Stomach (tissue), 9 donors: ENCODE measurements around the gene IARS2. TPM values are rescaled to one million over a fixed set of nuclear protein-coding genes. Genes with fewer than 3 reads are reported as not detected.
A peak's percentile ranks its signal among the peaks of the same experiment; 100 is the strongest.

ENCODE experiments used
- DNase-seq, 2 donors: peaks; one replicate each; pipeline versions ENCODE4 v3.0.0 to v3.0.0-alpha.2; 2013 to 2019
- H3K27ac ChIP-seq, 5 donors: fragments of 200-600 bp in 4 of 5; sonication (generic) in 4 of 5; one replicate each; pipeline ENCODE4 v1.5.1; 2013 to 2019; ENCODE audit warnings: mild to moderate bottlenecking in 1 of 5, moderate library complexity in 1 of 5
- H3K27me3 ChIP-seq, 3 donors: fragments of 200-600 bp; sonication (generic); one replicate each; pipeline ENCODE4 v1.5.1; 2017 to 2019; ENCODE audit warnings: mixed run types in 1 of 3
- H3K36me3 ChIP-seq, 4 donors: fragments of 200-600 bp; sonication (generic); 1 replicate in 3 of 4; 2 replicates in 1 of 4; pipeline ENCODE4 v1.5.1; 2016 to 2019
- H3K4me1 ChIP-seq, 4 donors: fragments of 200-600 bp; sonication (generic); one replicate each; pipeline ENCODE4 v1.5.1; 2016 to 2019
- H3K4me3 ChIP-seq, 4 donors: fragments of 200-600 bp; sonication (generic) in 3 of 4; one replicate each; pipeline ENCODE4 v1.5.1; 2016 to 2019; ENCODE audit warnings: mild to moderate bottlenecking in 1 of 4
- H3K9me3 ChIP-seq, 4 donors: fragments of 200-600 bp; sonication (generic); one replicate each; pipeline ENCODE4 v1.5.1; 2016 to 2019
- EP300 ChIP-seq: sonication (generic); formaldehyde crosslinking; IDR thresholded peaks from one replicate; pipeline ENCODE4 v1.6.1; 2017; ENCODE audit warnings: antibody characterized with exemption
- POLR2A ChIP-seq, 4 donors: fragments of 450-650 bp; IDR thresholded peaks; one replicate each; pipeline ENCODE4 v1.6.1; 2016; ENCODE audit warnings: antibody characterized with exemption in 4 of 4, control low read depth in 2 of 4, mild to moderate bottlenecking in 1 of 4, moderate library complexity in 1 of 4
- POLR2AphosphoS5 ChIP-seq, 3 donors: sonication (generic); formaldehyde crosslinking; IDR thresholded peaks; one replicate each; pipeline ENCODE4 v1.6.1; 2016; ENCODE audit warnings: antibody characterized with exemption in 3 of 3
- WGBS, 5 donors: extraction: QIAGEN DNeasy Blood & Tissue Kit in 3 of 5; methylation state at CpG; one replicate each; pipeline versions ENCODE4 v1.1.5 to v1.1.7; 2013 to 2018; 5-methylcytosine and 5-hydroxymethylcytosine counted together
- intact Hi-C: fragments of 100-400 bp; cut with DNase I; formaldehyde crosslinking; loops from one replicate; pipeline ENCODE4 v1.15.1; 2023; ENCODE audit warnings: low total_unique reads
- polyA plus RNA-seq, 3 donors: library from polyadenylated mRNA; stranded (reverse); fragments of 200-250 nt; gene quantifications; one replicate each; pipeline ENCODE4 v1.2.3, GENCODE V29; 2013
- total RNA-seq, 5 donors: library from RNA; depleted of rRNA; stranded (reverse); fragments of >200 nt; gene quantifications; one replicate each; pipeline versions ENCODE4 v1.1.0 to v1.2.3, GENCODE V29; 2014 to 2016
- TF ChIP-seq, protein P1 (sequence below), 7 experiments: fragments of 450-650 bp in 4 of 7; fragments of 200-600 bp in 3 of 7; sonication (generic) in 3 of 7; IDR thresholded peaks; one replicate each; pipeline ENCODE4 v1.5.1; 2016 to 2019; ENCODE audit warnings: antibody characterized with exemption in 7 of 7, control low read depth in 2 of 7, mild to moderate bottlenecking in 1 of 7
- donor health status: healthy with polysubstance abuse.
- donor health status: Bipolar disorder and iron deficiency.
- donor health status: healthy.

Gene IARS2
- total and polyA plus RNA-seq, 8 donors = 11.0 to 132 (median 35.3) TPM

DNA sequence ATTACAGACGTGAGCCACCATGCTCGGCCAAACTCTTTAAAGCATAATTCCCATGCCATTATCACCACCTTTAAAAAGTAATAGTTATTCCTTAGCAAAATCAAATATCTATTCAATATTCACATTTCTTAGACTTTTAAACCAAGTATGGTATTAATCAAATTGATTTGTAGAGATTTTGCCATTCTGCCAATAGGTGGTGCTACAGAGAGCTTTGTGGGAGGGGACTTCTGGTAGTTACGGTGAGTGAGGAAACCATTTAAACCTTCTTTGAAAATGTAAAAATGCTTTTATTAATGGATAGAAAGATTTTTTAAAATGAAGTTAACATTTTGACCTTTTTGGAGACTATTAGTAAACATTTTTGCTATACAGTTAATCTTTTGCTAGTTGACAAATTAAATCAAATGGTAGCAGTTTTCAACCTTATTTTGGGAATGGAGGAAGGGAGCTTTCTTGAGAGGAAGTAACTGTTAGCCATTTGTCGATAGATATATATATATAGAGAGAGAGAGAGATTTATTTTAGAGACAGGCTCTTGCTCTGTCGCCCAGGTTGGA is 19.3 kb downstream of the IARS2 start:
- no peaks in the 10 kb centered on the region for H3K27me3 ChIP-seq
- no peaks in the 10 kb centered on the region for H3K4me1 ChIP-seq
- DNase-seq = peak in 1 of 2 donors; percentile 29
- peaks cover 44 to 96% (median 85%) of the 10 kb centered on the region in 4 donors for H3K36me3 ChIP-seq
- intact Hi-C loops = no loop called here
- no peak overlapping the region for H3K4me3 ChIP-seq
- H3K27ac ChIP-seq = no peak overlapping the region
- no peaks in the 10 kb centered on the region for H3K9me3 ChIP-seq
- WGBS, 5 donors = 70 to 84% (median 77%) methylated on average over 5 of the region's 5 CpGs
- TF ChIP-seq EP300 = no peak
- TF ChIP-seq, protein P1, sequence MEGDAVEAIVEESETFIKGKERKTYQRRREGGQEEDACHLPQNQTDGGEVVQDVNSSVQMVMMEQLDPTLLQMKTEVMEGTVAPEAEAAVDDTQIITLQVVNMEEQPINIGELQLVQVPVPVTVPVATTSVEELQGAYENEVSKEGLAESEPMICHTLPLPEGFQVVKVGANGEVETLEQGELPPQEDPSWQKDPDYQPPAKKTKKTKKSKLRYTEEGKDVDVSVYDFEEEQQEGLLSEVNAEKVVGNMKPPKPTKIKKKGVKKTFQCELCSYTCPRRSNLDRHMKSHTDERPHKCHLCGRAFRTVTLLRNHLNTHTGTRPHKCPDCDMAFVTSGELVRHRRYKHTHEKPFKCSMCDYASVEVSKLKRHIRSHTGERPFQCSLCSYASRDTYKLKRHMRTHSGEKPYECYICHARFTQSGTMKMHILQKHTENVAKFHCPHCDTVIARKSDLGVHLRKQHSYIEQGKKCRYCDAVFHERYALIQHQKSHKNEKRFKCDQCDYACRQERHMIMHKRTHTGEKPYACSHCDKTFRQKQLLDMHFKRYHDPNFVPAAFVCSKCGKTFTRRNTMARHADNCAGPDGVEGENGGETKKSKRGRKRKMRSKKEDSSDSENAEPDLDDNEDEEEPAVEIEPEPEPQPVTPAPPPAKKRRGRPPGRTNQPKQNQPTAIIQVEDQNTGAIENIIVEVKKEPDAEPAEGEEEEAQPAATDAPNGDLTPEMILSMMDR (IDR thresholded peaks at IDR 0.05) = peak in 2 of 7 experiments; percentile 37 to 43

- H3K27ac ChIP-seq = no peak overlapping the region
These were observed 25.1 kb downstream of the IARS2 start for GRCh38 chr1:220119043-220119512.

GRCh38 chr1:220121791-220122530 is 28.0 kb downstream of the IARS2 start:
- Histone ChIP-seq H3K27ac (peak overlapping the region; percentile 67 to 83 (median 76)), H3K4me3 (no peak overlapping the region), H3K36me3 (peaks cover 0 to 39% (median 27%) of the 10 kb centered on the region in 4 donors), H3K4me1 (peaks cover 0 to 20% (median 9%) of the 10 kb centered on the region in 4 donors), H3K27me3 (no peaks in the 10 kb centered on the region), H3K9me3 (no peaks in the 10 kb centered on the region)
- intact Hi-C loops = no loop called here
- DNase-seq = peak in 1 of 2 donors; percentile 82
- TF ChIP-seq, protein P1 (IDR thresholded peaks at IDR 0.05) = no peak
- no peak for TF ChIP-seq POLR2A (IDR thresholded peaks at IDR 0.05)
- no peak for TF ChIP-seq EP300
- peak in 2 of 3 donors; percentile 62 to 66 for TF ChIP-seq POLR2AphosphoS5 (IDR thresholded peaks at IDR 0.05)
- WGBS, 5 donors = 46 to 59% (median 55%) methylated on average over 8 of the region's 8 CpGs

More at GRCh38 chr1:220119043-220119512, 25.1 kb downstream of the IARS2 start:
- peaks cover 0 to 12% (median 5%) of the 10 kb centered on the region in 4 donors for H3K4me1 ChIP-seq
- H3K36me3 ChIP-seq = peaks cover 14 to 48% (median 38%) of the 10 kb centered on the region in 4 donors
- peak in 1 of 2 donors; percentile 54 for DNase-seq
- H3K4me3 ChIP-seq = no peak overlapping the region
- no peaks in the 10 kb centered on the region for H3K9me3 ChIP-seq
- intact Hi-C loops = no loop called here
- H3K27me3 ChIP-seq = no peaks in the 10 kb centered on the region
- WGBS, 5 donors = 33 to 58% (median 47%) methylated on average over 6 of the region's 6 CpGs
- TF ChIP-seq POLR2AphosphoS5 (IDR thresholded peaks at IDR 0.05) (no peak), POLR2A (IDR thresholded peaks at IDR 0.05) (no peak), EP300 (no peak)
- TF ChIP-seq, protein P1 (IDR thresholded peaks at IDR 0.05) = no peak

DNA sequence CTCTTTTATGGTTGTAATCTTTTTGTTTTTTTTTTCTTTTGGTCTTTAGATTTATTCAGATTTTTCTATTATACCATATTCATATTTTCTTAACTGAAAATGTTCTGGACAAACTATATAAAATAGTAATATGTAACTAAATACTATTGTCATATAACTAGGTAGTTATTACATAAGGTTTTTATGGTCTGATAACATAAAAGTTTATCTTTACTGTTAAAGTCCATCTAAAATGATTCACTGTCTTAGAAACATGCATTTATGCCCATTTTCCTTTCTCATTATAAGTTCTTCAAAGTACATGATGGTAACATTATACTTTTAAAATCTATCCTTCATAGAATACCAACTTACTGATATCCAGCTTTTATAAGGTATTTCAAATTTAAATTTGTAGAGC is 29.1 kb downstream of the IARS2 start:
- peaks cover 7 to 39% (median 32%) of the 10 kb centered on the region in 4 donors for H3K36me3 ChIP-seq
- intact Hi-C loops = no loop called here
- no peaks in the 10 kb centered on the region for H3K27me3 ChIP-seq
- no peaks in the 10 kb centered on the region for H3K9me3 ChIP-seq
- TF ChIP-seq, protein P1 (IDR thresholded peaks at IDR 0.05) = no peak
- TF ChIP-seq POLR2A (IDR thresholded peaks at IDR 0.05) (no peak), EP300 (no peak)
- DNase-seq = no peak
- H3K4me1 ChIP-seq = peaks cover 0 to 20% (median 9%) of the 10 kb centered on the region in 4 donors
- H3K4me3 ChIP-seq = no peak overlapping the region
- peak overlapping the region in 1 of 5 donors; percentile 81 for H3K27ac ChIP-seq
